Globus pallidus (tissue), 1 donor: ENCODE measurements around the gene SLC26A5.

Experiments
- DNase-seq: peaks from one replicate; pipeline ENCODE4 v3.0.0-alpha.2; 2015; ENCODE audit warnings: low spot score

Gene SLC26A5

DNA sequence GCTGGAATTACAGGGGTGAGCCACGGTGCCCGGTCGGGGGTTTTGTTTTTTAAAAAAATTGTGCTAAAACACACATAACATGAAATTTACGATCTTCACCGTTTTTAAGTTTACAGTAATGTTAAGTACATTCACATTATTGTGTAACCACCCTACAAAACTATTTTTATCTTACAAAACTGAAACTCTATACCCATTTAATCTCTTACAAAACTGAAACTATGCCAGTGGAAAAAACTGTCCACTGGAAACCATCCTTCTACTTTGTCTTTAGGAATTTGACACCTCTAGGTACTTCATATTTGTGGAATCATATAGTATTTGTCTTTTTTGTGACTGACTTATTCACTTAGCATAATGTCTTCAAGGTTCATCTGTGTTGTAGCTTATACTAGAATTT lies 99.6 kb downstream of the SLC26A5 start:
- DNase-seq = no peak

DNA sequence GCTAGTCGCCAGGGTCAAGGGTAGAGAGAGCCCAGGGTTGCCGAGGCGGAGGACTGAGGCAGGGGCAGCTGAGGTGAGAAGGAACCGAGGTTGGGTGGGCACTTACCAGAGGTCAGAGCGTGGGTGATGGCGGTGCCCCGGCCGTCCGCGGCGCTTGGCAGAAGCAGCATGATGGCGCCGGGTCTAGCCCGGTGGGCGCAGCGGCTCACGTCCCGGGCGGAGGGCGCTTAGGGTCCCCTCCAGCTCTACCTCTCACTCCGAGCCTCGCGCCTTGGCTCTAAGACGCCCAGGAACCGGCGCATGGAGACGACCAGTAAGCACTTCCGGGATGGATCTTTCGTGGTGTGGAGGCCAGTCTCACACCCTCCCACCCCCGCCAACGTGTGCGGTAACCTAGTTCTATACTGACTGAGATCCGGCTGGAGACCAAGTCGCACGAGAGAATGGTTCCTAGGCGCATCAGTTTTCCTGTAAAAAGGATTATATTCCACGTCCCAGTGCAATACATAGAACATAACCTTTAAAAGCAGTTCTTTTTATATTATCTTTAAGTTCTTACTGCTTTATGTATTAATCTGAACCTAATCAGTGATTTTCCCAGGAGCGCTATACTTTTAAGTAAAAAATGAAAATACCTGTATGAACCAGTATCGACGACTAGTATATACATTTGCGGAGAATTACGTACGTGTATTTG lies 101.4 kb downstream of the SLC26A5 start, which contains the start of gene DNAJC2:
TSS of gene DNAJC2 (minus strand) at position 315 of the 697 bp plus-strand sequence. CDS start at position 170, 145 bp downstream.
- peak; percentile 86 for DNase-seq

DNA sequence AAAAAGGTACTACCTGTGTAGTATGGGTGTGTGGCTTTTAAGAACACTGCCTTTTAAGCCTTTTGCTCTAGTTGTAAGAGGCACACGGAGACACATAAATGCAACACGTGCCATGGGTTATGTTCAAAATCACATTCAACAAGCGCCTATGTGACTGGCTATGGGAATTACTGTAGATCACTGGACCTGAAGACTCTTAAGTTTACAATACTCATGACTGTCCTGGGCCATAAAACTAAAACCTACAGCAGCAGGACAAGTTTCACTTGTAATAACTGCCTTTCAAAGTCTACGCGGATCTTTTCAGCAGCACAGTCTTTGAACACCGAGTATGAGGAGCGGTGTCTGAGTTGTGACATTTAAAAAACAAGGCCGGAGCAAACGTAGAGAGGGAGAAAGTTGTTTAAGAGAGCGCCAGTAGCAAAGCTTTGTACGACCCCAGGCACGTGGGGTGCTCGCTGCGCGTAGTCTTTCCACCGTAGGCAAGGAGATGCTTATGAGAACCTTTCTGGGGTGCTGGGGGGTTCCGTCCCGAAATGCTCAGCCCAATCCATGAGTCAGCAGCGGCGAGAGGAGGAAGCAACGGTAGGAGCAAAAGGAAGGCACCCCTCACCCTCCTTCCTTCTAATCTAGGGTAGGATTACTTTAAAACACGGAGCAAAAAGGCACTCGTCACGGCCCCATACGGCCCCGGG lies 102.1 kb downstream of the SLC26A5 start:
- peak; percentile 7 for DNase-seq

DNA sequence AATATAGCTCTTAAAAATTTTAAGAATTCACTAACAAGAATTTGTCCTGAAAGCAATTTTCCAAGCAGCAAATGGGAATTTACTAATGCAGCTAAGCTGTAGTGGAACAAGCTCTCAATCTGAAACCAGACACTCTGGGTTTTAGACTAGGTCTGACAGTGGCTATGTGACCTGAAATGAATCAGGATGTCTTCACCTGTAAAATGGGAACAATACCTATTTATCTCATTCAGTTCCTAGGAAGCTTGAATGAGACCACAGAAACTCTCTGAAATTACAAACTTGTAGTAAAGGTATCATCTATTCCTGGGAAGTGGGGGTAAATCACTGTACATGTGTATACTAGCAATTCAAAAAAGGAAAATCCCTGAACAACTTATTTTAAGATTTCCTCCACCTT lies 102.7 kb downstream of the SLC26A5 start:
- DNase-seq = no peak

DNA sequence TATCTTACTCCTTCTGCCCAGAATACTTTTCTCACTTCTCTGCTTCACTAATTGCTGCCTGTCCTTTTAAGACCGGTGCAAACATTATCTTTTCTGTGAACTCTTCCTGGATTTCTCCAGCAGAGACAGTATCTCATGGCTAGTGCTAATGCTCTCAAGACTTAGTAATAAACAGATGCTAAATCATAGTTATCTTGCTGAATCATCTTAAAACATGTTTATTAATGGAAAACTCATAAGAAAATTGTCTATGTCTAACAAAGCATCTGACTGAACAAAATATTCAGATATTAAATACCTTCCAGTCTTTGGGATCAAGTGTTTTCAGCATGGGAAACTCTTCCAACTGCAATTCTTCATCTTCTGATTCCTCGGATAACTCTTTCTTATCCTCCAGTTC lies 104.5 kb downstream of the SLC26A5 start:
- DNase-seq = no peak

DNA sequence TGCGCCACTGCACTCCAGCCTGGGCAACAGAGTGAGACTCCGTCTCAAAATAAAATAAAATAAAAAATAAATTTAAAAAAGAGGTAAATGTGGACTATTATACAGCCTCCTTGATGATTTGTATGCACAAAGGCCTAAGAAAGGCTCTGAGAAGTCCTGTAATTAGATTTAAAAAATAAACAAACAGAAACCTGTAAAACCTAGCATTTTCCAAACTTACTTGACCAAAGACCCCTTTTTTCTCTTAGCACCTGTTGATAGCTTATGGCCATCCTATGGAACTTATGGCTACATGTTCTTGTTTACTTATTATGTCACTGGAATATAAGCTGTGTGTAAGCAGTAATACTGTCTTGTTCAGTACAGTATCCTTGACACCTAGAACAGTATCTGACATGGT lies 107.1 kb downstream of the SLC26A5 start:
- DNase-seq = no peak

DNA sequence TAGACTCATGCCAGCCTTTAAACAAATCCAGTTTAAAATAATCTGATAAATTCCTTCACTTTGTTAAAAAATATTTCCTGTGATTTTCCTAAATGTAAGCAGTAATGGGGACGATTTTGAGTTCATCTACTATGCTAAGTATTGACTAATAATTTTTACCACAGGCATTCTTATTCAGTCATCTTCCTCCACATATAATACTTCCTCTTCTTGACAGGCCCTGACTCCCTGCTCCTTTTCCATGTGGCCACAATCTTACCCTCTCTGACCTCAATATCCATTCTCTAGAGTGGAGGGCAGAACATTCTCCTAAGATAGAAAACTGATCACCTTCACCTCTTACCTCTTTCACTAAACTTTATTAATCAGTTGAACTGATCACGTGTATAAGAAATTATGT lies 109.2 kb downstream of the SLC26A5 start:
- DNase-seq = no peak

DNA sequence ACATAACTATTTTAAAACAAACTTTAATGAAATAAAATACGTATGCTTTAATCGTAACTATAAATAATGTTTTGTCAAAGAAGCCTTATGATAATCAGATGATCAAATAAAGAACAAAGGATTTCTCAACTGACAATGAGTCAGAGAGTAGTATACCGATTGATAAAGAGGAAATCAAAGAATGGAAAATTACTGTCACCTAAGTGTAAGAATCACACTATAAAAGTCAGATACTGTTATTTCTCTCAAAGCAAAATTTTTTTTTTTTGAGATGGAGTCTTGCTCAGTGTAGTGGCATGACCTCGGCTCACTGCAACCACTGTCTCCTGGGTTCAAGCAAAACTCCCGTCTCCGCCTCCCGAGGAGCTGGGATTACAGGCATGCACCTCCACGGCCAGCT lies 120.3 kb downstream of the SLC26A5 start:
- no peak for DNase-seq
